GM19395 (cell line): ENCODE results near the gene EPHB2.

ENCODE experiments used
- ATAC-seq: cut with Tn5 transposase; IDR thresholded peaks from one replicate; pipeline ENCODE4 v1.9.1; 2021; ENCODE audit warnings: mild to moderate bottlenecking, moderate library complexity; ENCODE audit not compliant: unreplicated experiment

The EPHB2 gene

GRCh38 chr1:22777388-22778057 lies 66.9 kb downstream of the EPHB2 start:
- no peak for ATAC-seq

GRCh38 chr1:22778408-22778807 lies 67.8 kb downstream of the EPHB2 start:
- ATAC-seq: no peak

GRCh38 chr1:22778862-22779520 lies 68.4 kb downstream of the EPHB2 start:
- no peak for ATAC-seq

- no peak for ATAC-seq
These were observed 70.1 kb downstream of the EPHB2 start for GRCh38 chr1:22780696-22781095.

GRCh38 chr1:22781483-22781882 lies 70.8 kb downstream of the EPHB2 start:
- no peak for ATAC-seq

GRCh38 chr1:22782406-22782805 lies 71.8 kb downstream of the EPHB2 start:
- no peak for ATAC-seq

- ATAC-seq: no peak
These were observed 73.7 kb downstream of the EPHB2 start for GRCh38 chr1:22784317-22784716.

- no peak for ATAC-seq
These were observed 74.1 kb downstream of the EPHB2 start for GRCh38 chr1:22784737-22785136.

GRCh38 chr1:22786101-22786500 lies 75.5 kb downstream of the EPHB2 start:
- ATAC-seq: no peak

- no peak for ATAC-seq
These were observed 76.3 kb downstream of the EPHB2 start for GRCh38 chr1:22786719-22787489.

GRCh38 chr1:22787636-22788035 lies 77.0 kb downstream of the EPHB2 start:
- ATAC-seq: no peak

- no peak for ATAC-seq
These were observed 77.6 kb downstream of the EPHB2 start for GRCh38 chr1:22788254-22788661.

GRCh38 chr1:22789356-22789994 lies 78.8 kb downstream of the EPHB2 start:
- ATAC-seq: no peak

GRCh38 chr1:22790232-22791008 lies 79.8 kb downstream of the EPHB2 start:
- no peak for ATAC-seq

- no peak for ATAC-seq
These were observed 81.2 kb downstream of the EPHB2 start for GRCh38 chr1:22791831-22792347.

- no peak for ATAC-seq
These were observed 81.9 kb downstream of the EPHB2 start for GRCh38 chr1:22792396-22793160.

- no peak for ATAC-seq
These were observed 83.0 kb downstream of the EPHB2 start for GRCh38 chr1:22793647-22794046.

GRCh38 chr1:22794647-22795365 lies 84.2 kb downstream of the EPHB2 start:
- ATAC-seq: no peak

GRCh38 chr1:22795366-22795714 lies 84.7 kb downstream of the EPHB2 start:
- ATAC-seq: no peak
